Kidney (tissue), 14 donors: ENCODE results near the gene SECISBP2L. TPM values are rescaled to one million over a fixed set of nuclear protein-coding genes. Genes with fewer than 3 reads are reported as not detected.

Experiments
- DNase-seq, 5 donors: peaks; one replicate each; pipeline ENCODE4 v3.0.0-alpha.2; 2013 to 2020
- FAIRE-seq: peaks from 2 replicates; lab custom pipeline; 2012; peaks lifted over from hg19 to GRCh38; lab: Jason Lieb, UNC
- H3K27ac ChIP-seq, 2 donors: one replicate each; pipeline ENCODE4 v1.7.0; 2013; ENCODE audit warnings: low read depth in 2 of 2, low read length in 2 of 2, inconsistent platforms in 1 of 2
- H3K27me3 ChIP-seq: one replicate; pipeline ENCODE4 v1.7.1; 2013; ENCODE audit warnings: low read length, inconsistent platforms; ENCODE audit not compliant: control insufficient read depth, insufficient read depth
- H3K36me3 ChIP-seq, 3 donors: one replicate each; pipeline versions ENCODE4 v1.7.0 to v1.7.1; 2013; ENCODE audit warnings: low read length in 3 of 3, control low read depth in 1 of 3, inconsistent platforms in 1 of 3; ENCODE audit not compliant: insufficient read depth in 3 of 3, control insufficient read depth in 2 of 3
- H3K4me1 ChIP-seq, 3 donors: one replicate each; pipeline versions ENCODE4 v1.7.0 to v1.7.1; 2013; ENCODE audit warnings: low read length in 3 of 3, inconsistent platforms in 1 of 3, low read depth in 1 of 3; ENCODE audit not compliant: control insufficient read depth in 2 of 3, insufficient read depth in 2 of 3
- H3K4me3 ChIP-seq, 3 donors: one replicate each; pipeline versions ENCODE4 v1.7.0 to v1.8.1; 2013; ENCODE audit warnings: low read length in 3 of 3, control low read depth in 1 of 3, inconsistent platforms in 1 of 3
- H3K9ac ChIP-seq, 3 donors: one replicate each; pipeline versions ENCODE4 v1.7.0 to v1.7.1; 2013; ENCODE audit warnings: low read length in 3 of 3, control low read depth in 1 of 3, inconsistent platforms in 1 of 3
- H3K9me3 ChIP-seq, 3 donors: one replicate each; pipeline versions ENCODE4 v1.7.0 to v1.7.1; 2013; ENCODE audit warnings: low read length in 3 of 3, control low read depth in 1 of 3, inconsistent platforms in 1 of 3; ENCODE audit not compliant: control insufficient read depth in 2 of 3, insufficient read depth in 1 of 3
- CTCF ChIP-seq: IDR thresholded peaks from 3 replicates; pipeline ENCODE4 v1.5.1; 2012; ENCODE audit warnings: mild to moderate bottlenecking, moderate library complexity, borderline replicate concordance; ENCODE audit not compliant: insufficient read depth; ENCODE audit errors: extremely low read depth
- intact Hi-C: fragments of 100-400 bp; cut with DNase I; formaldehyde crosslinking; loops from one replicate; pipeline ENCODE4 v1.11.1; 2022
- polyA plus RNA-seq: library from polyadenylated mRNA; stranded (reverse); fragments of 350-450 nt; fragmentation: Illumina TruSeq; extraction: RNeasy Lipid Tissue Mini Kit (QIAGEN cat#74804); gene quantifications from one replicate; pipeline ENCODE4 v1.2.3, GENCODE V29; 2014; ENCODE audit warnings: low read depth, low replicate concordance; ENCODE audit not compliant: insufficient read depth
- total RNA-seq: library from RNA; stranded (reverse); fragmentation: NEBNext Ultra II Directional; extraction: Animal tissue kit (Norgen Biotek cat#: 25700); gene quantifications from one replicate; pipeline ENCODE4 v1.2.1, GENCODE V29; 2021
- donor health status: control.
- donor health status: control.
- donor health status: control.
- donor health status: control.
- donor health status: control.
- donor health status: DM: yes; HTN: yes; CAD: no.
- donor health status: Normal renal cell carcinoma (clear cell type).

The SECISBP2L gene
- total and polyA plus RNA-seq, 2 donors from 2014 or later, result 10.2 to 67.0 TPM

GRCh38 chr15:48967336-48967735 is 78.9 kb downstream of the SECISBP2L start:
- no peak overlapping the region for H3K27ac ChIP-seq
- intact Hi-C loops, result no loop called here
- H3K9me3 ChIP-seq, result no peaks in the 10 kb centered on the region
- DNase-seq (no peak), FAIRE-seq (no peak)
- H3K4me3 ChIP-seq, result no peak overlapping the region
- H3K4me1 ChIP-seq, result peaks cover 0 to 10% (median 9%) of the 10 kb centered on the region in 3 donors
- H3K9ac ChIP-seq, result no peak overlapping the region
- TF ChIP-seq CTCF, result no peak
- H3K27me3 ChIP-seq, result no peaks in the 10 kb centered on the region
- no peaks in the 10 kb centered on the region for H3K36me3 ChIP-seq

- Histone ChIP-seq H3K27me3 (no peaks in the 10 kb centered on the region), H3K4me1 (peaks cover 0 to 10% (median 9%) of the 10 kb centered on the region in 3 donors), H3K27ac (no peak overlapping the region), H3K36me3 (no peaks in the 10 kb centered on the region), H3K9ac (no peak overlapping the region), H3K4me3 (no peak overlapping the region), H3K9me3 (no peaks in the 10 kb centered on the region)
- FAIRE-seq, result no peak
- TF ChIP-seq CTCF, result no peak
- DNase-seq, result no peak
- intact Hi-C loops, result no loop called here
Measured at GRCh38 chr15:48966595-48967301, 79.5 kb downstream of the SECISBP2L start.

GRCh38 chr15:48965972-48966371 is 80.3 kb downstream of the SECISBP2L start:
- no peaks in the 10 kb centered on the region for H3K9me3 ChIP-seq
- no peak for FAIRE-seq
- intact Hi-C loops, result no loop called here

More at GRCh38 chr15:48965972-48966371, 80.3 kb downstream of the SECISBP2L start:
- Histone ChIP-seq H3K9ac (no peak overlapping the region), H3K27me3 (no peaks in the 10 kb centered on the region), H3K36me3 (no peaks in the 10 kb centered on the region), H3K27ac (no peak overlapping the region), H3K4me3 (no peak overlapping the region), H3K4me1 (peaks cover 0 to 10% (median 9%) of the 10 kb centered on the region in 3 donors)
- DNase-seq, result no peak
- TF ChIP-seq CTCF, result no peak
